GM23338 (cell line): ENCODE results near the gene SUMF1.
A peak's percentile ranks its signal among the peaks of the same experiment; 100 is the strongest.

Source experiments
- CTCF ChIP-seq, 2 experiments: fragments of 200-600 bp in 1 of 2; sonication (generic) in 1 of 2; conservative IDR thresholded peaks; 2 replicates each; pipeline versions ENCODE4 v1.5.1 to v1.6.1; 2016 to 2017; ENCODE audit warnings: antibody characterized with exemption in 2 of 2, low read depth in 2 of 2, mild to moderate bottlenecking in 2 of 2, moderate library complexity in 1 of 2
- EZH2 ChIP-seq: fragments of 200-600 bp; sonication (generic); IDR thresholded peaks from one replicate; pipeline ENCODE4 v1.8.0; 2017; ENCODE audit warnings: antibody characterized with exemption, mild to moderate bottlenecking, low read depth; ENCODE audit not compliant: unreplicated experiment
- EZH2phosphoT487 ChIP-seq: fragments of 200-600 bp; sonication (generic); IDR thresholded peaks from one replicate; pipeline ENCODE4 v1.8.1; 2018; ENCODE audit warnings: antibody characterized with exemption; ENCODE audit not compliant: unreplicated experiment
- JUNB ChIP-seq: IDR thresholded peaks from one replicate; pipeline ENCODE4 v1.6.1; 2016; ENCODE audit warnings: antibody characterized with exemption; ENCODE audit not compliant: unreplicated experiment
- POLR2AphosphoS5 ChIP-seq: IDR thresholded peaks from 2 replicates; pipeline ENCODE4 v1.6.1; 2016; ENCODE audit warnings: antibody characterized with exemption, low read depth
- REST ChIP-seq: IDR thresholded peaks from one replicate; pipeline ENCODE4 v1.6.1; 2018; ENCODE audit warnings: antibody characterized with exemption; ENCODE audit not compliant: unreplicated experiment
- STAT1 ChIP-seq: IDR thresholded peaks from one replicate; pipeline ENCODE4 v1.6.1; 2016; ENCODE audit warnings: antibody characterized with exemption; ENCODE audit not compliant: unreplicated experiment

- TF ChIP-seq POLR2AphosphoS5 (peak; percentile 67), CTCF (conservative IDR thresholded peaks at IDR 0.05; ENCODE audit: low read depth in 2 of 2) (no peak), EZH2phosphoT487 (no peak), REST (no peak), EZH2 (no peak), STAT1 (no peak), JUNB (no peak)
Measured at GRCh38 chr3:4466741-4467521, at the start of gene SUMF1.
